Endodermal cell (in vitro differentiated cells): ENCODE results near the gene ZC3H10. TPM values are rescaled to one million over a fixed set of nuclear protein-coding genes. Genes with fewer than 3 reads are reported as not detected.

Experiments used
- DNase-seq: peaks from one replicate; pipeline ENCODE4 v3.0.0-alpha.2; 2017
- H3K27ac ChIP-seq: 2 replicates; pipeline ENCODE4 v1.5.1; 2013; ENCODE audit warnings: mild to moderate bottlenecking, low read depth, low read length, moderate library complexity
- H3K27me3 ChIP-seq: 2 replicates; pipeline ENCODE4 v1.6.1; 2013; ENCODE audit warnings: mild to moderate bottlenecking, low read length, moderate library complexity; ENCODE audit not compliant: insufficient read depth, control insufficient read depth, poor library complexity, severe bottlenecking
- H3K36me3 ChIP-seq: 2 replicates; pipeline ENCODE4 v1.7.0; 2013; ENCODE audit warnings: mild to moderate bottlenecking, low read length, moderate library complexity; ENCODE audit not compliant: control insufficient read depth, insufficient read depth
- H3K4me1 ChIP-seq: one replicate; pipeline ENCODE4 v1.7.0; 2013; ENCODE audit warnings: low read length; ENCODE audit not compliant: control insufficient read depth, insufficient read depth
- H3K4me3 ChIP-seq: 2 replicates; pipeline ENCODE4 v1.5.1; 2013; ENCODE audit warnings: mild to moderate bottlenecking, low read length, moderate library complexity
- H3K9ac ChIP-seq: 2 replicates; pipeline ENCODE4 v1.6.1; 2013; ENCODE audit warnings: mild to moderate bottlenecking, low read length, moderate library complexity; ENCODE audit not compliant: poor library complexity, severe bottlenecking; ENCODE audit errors: extremely low read depth
- H3K9me3 ChIP-seq: 2 replicates; pipeline ENCODE4 v1.6.1; 2013; ENCODE audit warnings: mild to moderate bottlenecking, low read length, moderate library complexity; ENCODE audit not compliant: control insufficient read depth
- H3K27ac Mint-ChIP-seq: 2 replicates; pipeline ENCODE4 v1.8.0; 2020; ENCODE audit warnings: mixed read lengths
- H3K27me3 Mint-ChIP-seq: 2 replicates; pipeline ENCODE4 v1.8.0; 2021; ENCODE audit warnings: mild to moderate bottlenecking, mixed read lengths; ENCODE audit not compliant: insufficient read depth
- H3K36me3 Mint-ChIP-seq: 2 replicates; pipeline ENCODE4 v1.8.0; 2020; ENCODE audit warnings: low read depth, mixed read lengths
- H3K4me1 Mint-ChIP-seq: 2 replicates; pipeline ENCODE4 v1.8.0; 2020; ENCODE audit warnings: mixed read lengths
- H3K4me3 Mint-ChIP-seq: 2 replicates; pipeline ENCODE4 v1.8.0; 2020; ENCODE audit warnings: mild to moderate bottlenecking, moderate library complexity, mixed read lengths
- H3K9me3 Mint-ChIP-seq: 2 replicates; pipeline ENCODE4 v1.8.0; 2020; ENCODE audit warnings: mild to moderate bottlenecking, mixed read lengths
- WGBS, 2 experiments: methylation state at CpG; one replicate each; pipeline versions ENCODE4 v1.1.5 to v1.1.7; 2013; ENCODE audit warnings: missing lambda C conversion rate in 2 of 2, mixed read lengths in 1 of 2; ENCODE audit not compliant: insufficient coverage in 1 of 2, insufficient read length in 1 of 2; 5-methylcytosine and 5-hydroxymethylcytosine counted together
- total RNA-seq, 2 donors: library from RNA; stranded (reverse); fragmentation: NEBNext Ultra II Directional in 1 of 2; extraction: Animal tissue kit (Norgen Biotek cat#: 25700) in 1 of 2; gene quantifications; 2 replicates in 1 of 2; 3 replicates in 1 of 2; pipeline ENCODE4 v1.2.1, GENCODE V29; 2021
- TF ChIP-seq, protein P1 (sequence below): fragments of 200-600 bp; sonication (generic); conservative IDR thresholded peaks from 2 replicates; pipeline ENCODE4 v1.5.0; 2021; ENCODE audit warnings: antibody characterized with exemption, mild to moderate bottlenecking

Gene ZC3H10
- total RNA-seq, 2 donors from 2014 or later, result 7.9 to 9.1 TPM

DNA sequence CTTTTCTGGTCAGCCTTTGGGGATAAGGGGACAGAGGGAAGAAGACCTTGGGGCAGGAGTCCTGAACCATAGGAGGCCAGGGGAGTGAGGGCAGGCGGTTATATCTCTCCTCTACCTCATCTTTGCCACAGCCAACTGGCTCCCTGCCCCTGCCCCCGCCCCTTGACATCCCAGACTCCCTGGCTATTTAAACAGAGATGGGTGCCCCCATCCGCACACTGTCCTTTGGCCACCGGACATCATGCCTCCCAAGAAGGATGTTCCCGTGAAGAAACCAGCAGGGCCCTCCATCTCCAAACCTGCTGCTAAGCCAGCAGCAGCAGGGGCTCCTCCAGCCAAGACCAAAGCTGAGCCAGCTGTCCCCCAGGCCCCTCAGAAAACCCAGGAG is 35.6 kb downstream of the ZC3H10 start:
- Mint-ChIP-seq H3K4me3 (peak overlapping the region; percentile 85), H3K9me3 (no peaks in the 10 kb centered on the region), H3K27ac (peak overlapping the region; percentile 95), H3K27me3 (no peaks in the 10 kb centered on the region), H3K36me3 (peaks cover 12% of the 10 kb centered on the region), H3K4me1 (peaks cover 41% of the 10 kb centered on the region)
- Histone ChIP-seq H3K36me3 (peaks cover 19% of the 10 kb centered on the region), H3K27me3 (no peaks in the 10 kb centered on the region), H3K9me3 (no peaks in the 10 kb centered on the region), H3K4me3 (peak overlapping the region; percentile 92), H3K9ac (peak overlapping the region; percentile 18), H3K4me1 (peaks cover 12% of the 10 kb centered on the region), H3K27ac (no peak overlapping the region)
- no peak for DNase-seq
- TF ChIP-seq, protein P1, sequence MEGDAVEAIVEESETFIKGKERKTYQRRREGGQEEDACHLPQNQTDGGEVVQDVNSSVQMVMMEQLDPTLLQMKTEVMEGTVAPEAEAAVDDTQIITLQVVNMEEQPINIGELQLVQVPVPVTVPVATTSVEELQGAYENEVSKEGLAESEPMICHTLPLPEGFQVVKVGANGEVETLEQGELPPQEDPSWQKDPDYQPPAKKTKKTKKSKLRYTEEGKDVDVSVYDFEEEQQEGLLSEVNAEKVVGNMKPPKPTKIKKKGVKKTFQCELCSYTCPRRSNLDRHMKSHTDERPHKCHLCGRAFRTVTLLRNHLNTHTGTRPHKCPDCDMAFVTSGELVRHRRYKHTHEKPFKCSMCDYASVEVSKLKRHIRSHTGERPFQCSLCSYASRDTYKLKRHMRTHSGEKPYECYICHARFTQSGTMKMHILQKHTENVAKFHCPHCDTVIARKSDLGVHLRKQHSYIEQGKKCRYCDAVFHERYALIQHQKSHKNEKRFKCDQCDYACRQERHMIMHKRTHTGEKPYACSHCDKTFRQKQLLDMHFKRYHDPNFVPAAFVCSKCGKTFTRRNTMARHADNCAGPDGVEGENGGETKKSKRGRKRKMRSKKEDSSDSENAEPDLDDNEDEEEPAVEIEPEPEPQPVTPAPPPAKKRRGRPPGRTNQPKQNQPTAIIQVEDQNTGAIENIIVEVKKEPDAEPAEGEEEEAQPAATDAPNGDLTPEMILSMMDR, result no peak
- WGBS, 2 experiments, result 76 to 90% methylated on average over 4 to 5 of the region's 5 CpGs

DNA sequence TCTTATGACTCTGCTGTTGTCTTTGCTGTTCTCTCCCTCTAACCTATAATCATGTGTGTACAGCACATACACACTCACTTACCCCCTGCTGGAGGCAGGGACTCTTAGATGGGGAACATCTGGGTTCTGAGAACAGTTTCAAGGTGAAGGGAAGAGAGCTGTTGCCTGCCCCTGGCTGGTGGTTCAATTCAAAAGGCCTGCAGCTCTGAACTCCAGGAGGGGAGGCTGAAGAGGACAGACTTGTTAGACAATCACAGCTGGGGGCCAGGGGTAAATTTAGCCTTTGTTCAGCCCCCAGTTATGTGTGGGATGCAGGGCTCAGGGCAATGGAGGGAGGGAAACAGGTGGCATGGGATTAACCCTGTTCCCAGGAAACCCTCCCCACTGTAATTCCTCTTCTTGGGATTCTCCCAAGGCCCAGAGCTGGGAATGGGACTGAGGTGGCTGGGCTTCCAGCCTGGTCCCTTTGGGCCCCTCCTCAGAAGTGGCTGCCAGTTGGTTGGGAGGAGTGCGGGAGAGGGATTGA is 36.2 kb downstream of the ZC3H10 start:
- 100% methylated on average over 1 of the region's 1 CpG; no CpG with 5 or more reads in 1 of the 2 experiments for WGBS, 2 experiments
- peak overlapping the region; percentile 85 for H3K27ac Mint-ChIP-seq
- H3K27me3 Mint-ChIP-seq, result no peaks in the 10 kb centered on the region
- Histone ChIP-seq H3K9me3 (no peaks in the 10 kb centered on the region), H3K9ac (peak overlapping the region; percentile 18), H3K4me1 (peaks cover 12% of the 10 kb centered on the region), H3K4me3 (peak overlapping the region; percentile 92), H3K27me3 (no peaks in the 10 kb centered on the region), H3K27ac (no peak overlapping the region), H3K36me3 (peaks cover 24% of the 10 kb centered on the region)
- H3K9me3 Mint-ChIP-seq, result no peaks in the 10 kb centered on the region
- TF ChIP-seq, protein P1, result no peak
- peak overlapping the region; percentile 85 for H3K4me3 Mint-ChIP-seq
- peaks cover 17% of the 10 kb centered on the region for H3K36me3 Mint-ChIP-seq
- DNase-seq, result peak; percentile 79
- H3K4me1 Mint-ChIP-seq, result peaks cover 45% of the 10 kb centered on the region

DNA sequence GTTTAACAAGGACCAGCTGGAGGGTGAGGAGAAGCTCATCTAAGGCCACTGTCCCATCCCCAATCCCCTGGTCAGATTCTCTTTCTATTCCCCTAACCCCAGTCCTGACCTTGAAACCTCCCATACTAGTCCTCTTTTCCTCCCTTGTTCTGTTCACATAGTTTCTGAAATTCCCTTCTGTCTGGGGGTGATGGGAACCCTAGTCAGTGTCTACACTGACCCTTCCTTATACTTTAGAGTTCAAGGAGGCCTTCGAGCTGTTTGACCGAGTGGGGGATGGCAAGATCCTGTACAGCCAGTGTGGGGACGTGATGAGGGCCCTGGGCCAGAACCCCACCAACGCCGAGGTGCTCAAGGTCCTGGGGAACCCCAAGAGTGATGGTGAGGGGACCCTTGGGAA is 36.8 kb downstream of the ZC3H10 start:
- peak overlapping the region; percentile 18 for H3K4me3 ChIP-seq
- H3K9me3 ChIP-seq, result no peaks in the 10 kb centered on the region
- H3K4me1 ChIP-seq, result peaks cover 16% of the 10 kb centered on the region
- DNase-seq, result no peak
- H3K36me3 ChIP-seq, result peaks cover 29% of the 10 kb centered on the region
- Mint-ChIP-seq H3K4me3 (peak overlapping the region; percentile 2), H3K4me1 (peaks cover 50% of the 10 kb centered on the region), H3K9me3 (no peaks in the 10 kb centered on the region), H3K27me3 (no peaks in the 10 kb centered on the region), H3K36me3 (peaks cover 22% of the 10 kb centered on the region), H3K27ac (peak overlapping the region; percentile 6)
- TF ChIP-seq, protein P1, result no peak
- no peak overlapping the region for H3K27ac ChIP-seq
- no peak overlapping the region for H3K9ac ChIP-seq
- WGBS, 2 experiments, result 90 to 97% methylated on average over 5 of the region's 5 CpGs
- H3K27me3 ChIP-seq, result no peaks in the 10 kb centered on the region
